GM12801 (cell line): Measurements from ENCODE around the gene LMLN.

ENCODE experiments used
- TF ChIP-seq, protein P1 (sequence below): IDR thresholded peaks from one replicate; pipeline ENCODE4 v1.5.1; 2011; ENCODE audit warnings: control low read depth; ENCODE audit not compliant: insufficient read length; ENCODE audit errors: extremely low read depth

The LMLN gene

DNA sequence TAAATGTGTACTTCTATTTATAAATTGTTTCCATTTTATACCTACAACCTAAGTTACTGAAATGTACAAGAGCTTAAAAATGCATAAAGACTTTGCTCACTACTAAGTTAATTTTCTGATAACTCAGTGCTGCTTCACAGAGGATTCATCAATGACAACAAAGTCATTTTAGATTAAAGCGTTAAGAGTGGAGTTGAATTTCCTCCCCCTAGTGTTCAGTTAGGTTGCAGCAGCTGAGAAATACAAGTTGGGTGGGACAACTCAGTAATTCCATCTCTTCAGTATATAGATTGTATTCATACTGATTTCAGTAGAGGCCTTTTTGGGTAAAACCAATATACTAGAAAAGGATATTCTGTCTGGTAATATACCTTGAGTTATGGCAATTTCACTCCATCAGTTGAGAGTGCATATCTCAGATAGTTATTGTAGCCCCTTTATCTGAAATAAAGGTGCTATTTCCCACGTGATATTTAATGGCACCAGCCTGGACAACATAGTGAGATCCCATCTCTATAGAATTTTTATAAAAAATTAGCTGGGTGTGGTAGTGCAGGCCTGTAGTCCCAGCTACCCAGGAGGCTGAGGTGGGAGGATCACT is 17.0 kb upstream of the LMLN start:
- TF ChIP-seq, protein P1, sequence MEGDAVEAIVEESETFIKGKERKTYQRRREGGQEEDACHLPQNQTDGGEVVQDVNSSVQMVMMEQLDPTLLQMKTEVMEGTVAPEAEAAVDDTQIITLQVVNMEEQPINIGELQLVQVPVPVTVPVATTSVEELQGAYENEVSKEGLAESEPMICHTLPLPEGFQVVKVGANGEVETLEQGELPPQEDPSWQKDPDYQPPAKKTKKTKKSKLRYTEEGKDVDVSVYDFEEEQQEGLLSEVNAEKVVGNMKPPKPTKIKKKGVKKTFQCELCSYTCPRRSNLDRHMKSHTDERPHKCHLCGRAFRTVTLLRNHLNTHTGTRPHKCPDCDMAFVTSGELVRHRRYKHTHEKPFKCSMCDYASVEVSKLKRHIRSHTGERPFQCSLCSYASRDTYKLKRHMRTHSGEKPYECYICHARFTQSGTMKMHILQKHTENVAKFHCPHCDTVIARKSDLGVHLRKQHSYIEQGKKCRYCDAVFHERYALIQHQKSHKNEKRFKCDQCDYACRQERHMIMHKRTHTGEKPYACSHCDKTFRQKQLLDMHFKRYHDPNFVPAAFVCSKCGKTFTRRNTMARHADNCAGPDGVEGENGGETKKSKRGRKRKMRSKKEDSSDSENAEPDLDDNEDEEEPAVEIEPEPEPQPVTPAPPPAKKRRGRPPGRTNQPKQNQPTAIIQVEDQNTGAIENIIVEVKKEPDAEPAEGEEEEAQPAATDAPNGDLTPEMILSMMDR: peak; percentile 37

DNA sequence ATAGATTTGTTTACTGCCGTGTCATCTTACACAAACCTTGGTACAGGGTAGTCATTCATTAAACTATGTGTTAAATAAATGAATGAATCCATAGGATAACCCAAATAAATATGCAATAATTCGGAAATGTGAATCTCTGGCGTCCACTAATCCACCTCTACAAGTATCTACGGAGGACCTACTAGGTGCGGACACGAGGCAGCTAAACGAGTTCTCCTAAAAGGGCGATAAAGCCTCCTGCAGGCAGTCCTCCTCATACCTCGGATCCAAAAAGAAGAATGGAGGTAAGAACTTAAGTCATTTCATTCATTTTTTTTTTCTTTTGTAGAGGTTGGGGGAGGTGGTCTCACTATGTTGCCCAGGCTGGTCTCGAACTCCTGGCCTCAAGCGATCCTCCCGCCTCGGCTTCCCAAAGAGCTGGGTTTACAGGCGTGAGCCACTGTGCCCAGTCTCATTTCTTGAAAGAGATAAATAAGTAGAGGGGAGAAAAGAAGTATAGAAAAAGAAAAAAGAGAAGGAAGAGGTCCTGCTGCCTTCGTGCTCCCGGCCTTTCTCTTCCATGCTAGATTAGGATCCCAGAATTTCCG is 10.7 kb upstream of the LMLN start:
- TF ChIP-seq, protein P1: no peak

DNA sequence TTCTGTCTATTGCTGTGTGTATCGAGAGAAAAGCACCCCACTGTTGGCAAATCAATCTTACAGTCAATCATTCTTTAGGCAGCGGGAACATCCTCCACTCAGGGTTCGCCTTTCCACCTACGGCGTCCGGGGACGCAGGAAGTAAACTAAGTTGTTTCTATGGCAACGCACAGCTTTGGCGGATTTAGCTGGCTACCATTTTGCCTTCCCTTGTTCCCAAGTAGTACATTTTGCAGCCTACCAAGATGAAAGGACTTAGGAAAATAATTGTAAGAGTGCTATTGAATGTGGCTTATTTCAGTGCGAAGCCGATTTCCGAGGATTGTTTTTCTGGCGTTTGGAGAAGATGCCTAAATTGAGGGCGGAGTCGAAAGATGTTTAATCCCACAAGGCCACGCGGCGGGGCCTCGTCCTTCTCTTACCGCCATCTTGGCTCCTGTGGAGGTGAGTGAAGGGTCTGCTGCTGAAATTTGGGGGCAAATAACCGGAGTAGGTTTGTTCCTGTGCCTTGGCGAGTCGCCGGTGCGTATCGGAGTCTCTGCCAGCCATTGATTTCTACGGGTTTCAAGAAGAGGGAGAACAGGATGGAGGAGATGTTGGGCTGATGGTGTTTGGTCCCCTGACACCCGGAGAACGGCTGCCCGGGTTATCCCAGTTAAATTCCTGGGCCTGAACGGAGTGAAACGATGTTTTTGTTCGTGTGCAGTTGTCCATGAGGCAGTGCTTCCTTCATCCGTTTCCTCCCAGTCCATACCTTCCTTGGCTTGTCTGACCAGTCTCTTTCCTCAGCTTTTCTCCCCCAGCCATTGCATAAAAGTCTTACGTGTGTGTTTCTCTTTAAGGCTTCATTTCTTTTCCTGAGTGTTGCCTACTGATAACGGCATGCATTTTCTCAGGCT is 10.0 kb upstream of the LMLN start, which contains the start of gene RPL35A:
Gene RPL35A, plus strand, starts transcription at position 413 of the 899 bp plus-strand sequence. CDS start 778 bp downstream, outside the sequence.
- TF ChIP-seq, protein P1: no peak

DNA sequence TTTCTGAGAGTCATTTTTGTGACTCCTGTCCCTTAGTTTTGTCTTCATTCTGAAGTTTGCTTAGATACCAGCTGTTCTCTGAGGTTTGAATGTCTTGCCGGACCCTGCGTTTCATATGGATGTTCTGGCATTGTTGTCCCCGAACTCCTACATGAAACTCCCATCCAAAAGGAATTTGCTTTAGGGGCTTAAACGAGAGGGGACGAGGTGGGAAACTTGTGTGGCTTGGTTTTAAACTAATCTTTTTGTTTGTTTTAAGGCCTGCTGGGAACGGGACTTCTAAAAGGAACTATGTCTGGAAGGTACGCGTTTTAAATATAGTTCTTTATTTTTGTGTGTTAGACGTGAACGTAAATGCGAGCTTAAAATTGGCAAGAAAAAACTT is 9.3 kb upstream of the LMLN start:
- TF ChIP-seq, protein P1: no peak

DNA sequence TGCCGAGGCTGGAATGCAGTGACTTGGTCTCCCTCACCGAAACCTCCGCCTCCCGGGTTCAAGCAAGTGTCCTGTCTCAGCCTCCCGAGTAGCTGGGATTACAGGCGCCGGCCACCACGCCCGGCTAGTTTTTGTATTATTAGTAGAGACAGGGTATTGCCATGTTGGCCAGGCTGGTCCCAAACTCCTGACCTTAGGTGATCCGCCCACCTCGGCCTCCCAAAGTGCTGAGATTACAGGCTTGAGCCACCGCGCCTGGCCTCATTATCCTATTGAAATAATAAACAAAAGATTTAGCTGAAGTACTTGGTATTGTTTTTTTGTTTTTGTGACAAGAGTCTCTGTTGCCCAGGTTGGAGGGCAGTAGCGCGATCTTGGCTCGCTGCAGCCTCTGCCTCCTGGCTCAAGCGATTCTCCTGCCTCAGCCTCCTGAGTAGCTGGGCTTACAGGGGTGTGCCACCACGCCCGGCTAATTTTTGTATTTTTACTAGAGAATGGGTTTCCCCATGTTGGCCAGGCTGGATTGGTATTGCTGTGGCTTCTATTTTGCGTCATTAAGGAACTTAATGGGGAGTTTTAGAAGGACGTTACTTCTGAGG is 8.5 kb upstream of the LMLN start:
- TF ChIP-seq, protein P1: no peak

DNA sequence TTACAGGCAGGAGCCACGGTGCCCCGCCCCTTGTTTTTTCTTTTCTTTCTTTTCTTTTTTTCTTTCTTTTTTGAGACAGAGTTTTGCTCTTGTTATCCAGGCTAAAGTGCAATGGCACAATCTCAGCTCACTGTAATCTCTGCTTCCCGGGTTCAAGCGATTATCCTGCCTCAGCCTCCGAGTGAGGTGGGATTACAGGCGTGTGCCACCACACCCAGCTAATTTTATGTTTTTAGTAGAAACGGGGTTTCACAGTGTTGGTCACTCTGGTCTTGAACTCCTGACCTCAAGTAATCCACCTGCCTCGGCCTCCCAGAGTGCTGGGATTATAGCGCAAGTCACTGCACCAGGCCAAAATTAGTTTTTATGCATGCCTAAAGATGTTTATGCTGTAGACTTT is 7.6 kb upstream of the LMLN start:
- TF ChIP-seq, protein P1: no peak

DNA sequence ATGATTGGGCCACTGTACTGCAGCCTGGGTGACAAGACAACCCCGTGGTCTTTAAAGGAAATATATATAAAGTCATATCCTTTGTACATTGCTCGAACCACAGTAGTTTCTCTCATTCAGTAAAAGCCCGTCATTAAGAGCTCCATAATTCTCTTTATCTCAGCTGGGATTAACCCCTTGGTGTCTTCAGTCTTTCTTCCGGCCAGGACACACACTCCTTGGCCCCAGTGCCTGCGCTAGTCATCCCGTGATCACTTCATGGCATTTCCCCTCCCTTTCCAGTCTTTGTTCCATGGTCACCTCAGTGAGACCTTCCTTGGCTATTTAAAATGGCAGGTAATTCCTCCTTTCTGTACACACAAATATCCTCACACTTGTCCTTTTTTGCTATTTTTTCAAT is 6.7 kb upstream of the LMLN start:
- TF ChIP-seq, protein P1: no peak
